GM19351 (cell line): ENCODE results near the gene ARL6IP4.

Experiments
- ATAC-seq: cut with Tn5 transposase; IDR thresholded peaks from one replicate; pipeline ENCODE4 v1.9.1; 2021; ENCODE audit warnings: mild to moderate bottlenecking, moderate library complexity; ENCODE audit not compliant: unreplicated experiment

The ARL6IP4 gene

DNA sequence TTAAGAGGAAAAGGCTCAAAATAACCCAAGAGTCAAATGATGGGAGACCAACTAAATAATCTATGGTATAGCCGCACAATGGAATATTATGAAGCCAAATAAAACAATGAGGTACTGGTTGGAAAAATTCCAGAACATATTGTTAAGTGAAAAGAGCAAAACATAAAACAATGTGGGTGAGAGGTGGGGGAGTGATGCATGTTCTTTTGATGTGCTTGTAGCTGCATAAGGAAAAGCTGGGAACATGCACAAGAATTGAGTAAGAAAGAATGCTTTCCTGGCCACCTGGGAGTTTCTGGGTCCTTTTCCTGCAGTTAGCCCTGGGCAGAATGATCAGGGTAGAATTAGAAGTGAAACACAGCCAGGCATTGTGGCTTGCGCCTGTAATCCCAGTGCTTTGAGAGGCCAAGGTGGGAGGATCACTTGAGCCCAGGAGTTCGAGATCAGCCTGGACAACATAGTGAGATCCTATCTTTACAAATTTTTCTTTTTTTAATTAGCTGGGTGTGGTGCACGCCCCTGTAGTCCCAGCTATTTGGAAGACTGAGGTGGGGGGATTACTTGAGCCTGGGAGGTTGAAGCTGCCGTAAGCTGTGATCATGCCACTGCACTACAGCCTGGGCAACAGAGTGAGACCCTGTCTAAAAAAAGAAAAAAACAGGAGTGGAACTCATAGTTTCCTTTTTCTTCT is 22.1 kb upstream of the ARL6IP4 start:
- ATAC-seq = no peak

DNA sequence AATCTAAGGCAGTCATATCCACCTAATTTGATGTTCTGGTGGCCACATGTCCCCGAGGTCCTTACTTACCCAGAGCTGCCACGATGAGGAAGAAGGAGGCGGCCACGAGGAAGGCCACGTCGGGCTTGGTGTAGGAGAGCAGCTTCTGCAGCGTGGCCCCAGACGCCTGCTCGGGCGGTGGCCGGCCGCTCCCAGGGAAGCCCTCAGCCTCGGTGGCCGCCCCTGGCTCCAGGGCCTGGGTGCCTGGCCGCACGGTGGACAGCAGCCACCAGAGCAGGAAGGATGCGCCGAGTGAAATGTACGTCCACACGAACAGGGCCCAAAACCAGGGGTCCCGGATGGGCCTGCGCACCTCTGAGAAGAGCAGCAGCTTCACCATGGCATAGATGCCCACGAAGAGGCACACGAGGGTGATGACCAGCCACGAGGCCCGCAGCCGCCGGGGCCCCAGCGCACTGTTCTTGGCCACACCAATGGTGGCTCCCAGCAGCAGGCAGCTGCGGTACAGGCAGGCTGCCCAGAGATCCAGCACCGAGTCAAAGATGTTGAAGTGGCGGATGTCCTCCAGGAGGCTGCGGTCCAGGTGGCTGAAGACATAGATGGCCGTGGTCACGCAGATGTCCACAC is 20.8 kb upstream of the ARL6IP4 start:
- ATAC-seq = no peak

DNA sequence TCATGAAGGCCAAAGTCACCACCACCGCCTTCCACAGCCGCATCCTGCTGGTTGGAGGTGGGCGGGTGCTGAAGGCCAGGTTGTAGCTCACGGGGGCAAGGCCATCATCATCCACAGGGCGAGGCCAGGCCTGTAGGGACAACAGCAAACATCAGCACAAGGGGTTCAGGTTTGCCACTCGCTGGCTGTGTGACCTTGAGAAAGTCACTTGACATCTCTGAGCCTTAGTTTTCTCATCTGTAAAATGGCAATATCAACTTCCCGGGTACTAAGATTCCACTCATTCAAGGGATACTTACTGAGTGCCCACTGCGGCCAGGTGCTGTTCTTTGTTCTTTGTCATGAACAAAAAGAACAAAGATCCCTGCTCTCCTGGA is 20.3 kb upstream of the ARL6IP4 start:
- ATAC-seq = no peak

DNA sequence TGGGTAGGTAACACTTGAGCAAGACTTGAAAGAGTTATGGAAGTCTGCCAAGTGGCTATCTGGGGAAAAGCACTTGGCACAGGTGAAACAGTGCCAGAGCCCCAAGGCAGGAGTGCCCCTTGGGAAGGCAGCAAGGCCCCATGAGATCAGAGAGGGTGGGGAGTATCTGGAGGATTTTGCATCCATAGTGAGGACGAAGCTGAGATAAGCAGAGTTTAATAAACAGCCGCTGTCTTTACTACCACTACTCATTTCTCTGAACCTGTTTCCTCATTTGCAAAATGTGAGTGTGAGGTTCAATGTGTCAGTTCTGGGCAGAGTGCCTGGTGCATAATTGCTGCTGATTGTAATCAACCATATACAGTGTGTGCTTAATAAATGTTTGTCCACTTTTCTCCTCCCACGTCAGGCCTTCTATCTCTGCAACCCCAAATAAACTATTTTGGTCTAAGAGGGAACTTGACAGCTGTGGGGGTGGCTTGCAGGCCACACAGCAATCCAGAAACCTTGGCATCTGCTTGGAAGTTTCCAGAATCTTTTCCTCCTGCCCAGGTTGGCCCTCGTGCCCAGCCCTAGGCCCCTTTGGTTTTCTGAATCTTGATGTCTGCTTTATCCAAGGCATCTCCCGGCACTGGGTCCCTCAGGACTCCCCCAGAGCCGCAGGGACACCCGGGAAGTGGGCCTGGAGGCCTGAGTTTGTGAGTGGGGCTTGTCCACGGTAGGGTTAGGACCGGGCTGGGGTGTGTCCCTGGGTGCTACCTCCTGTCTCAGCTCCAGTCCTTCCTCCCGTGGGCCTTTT is 18.8 kb upstream of the ARL6IP4 start:
- no peak for ATAC-seq

DNA sequence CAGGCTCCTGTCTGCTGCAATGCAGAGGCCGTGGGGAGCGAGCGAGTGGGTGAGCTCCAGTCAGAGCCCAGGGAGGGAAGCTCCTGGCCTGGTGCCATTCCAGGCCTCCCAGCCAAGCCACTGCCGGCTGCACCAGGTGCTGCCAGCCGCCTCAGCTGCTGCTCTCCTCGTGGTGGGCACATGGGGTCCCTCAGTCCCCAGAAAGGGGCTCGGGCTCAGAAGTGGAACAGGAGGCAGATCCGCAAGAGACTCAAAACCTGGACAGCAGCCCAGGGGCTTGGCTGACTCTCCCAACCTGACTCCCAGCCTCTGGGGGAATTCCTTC is 16.6 kb upstream of the ARL6IP4 start:
- ATAC-seq = no peak

DNA sequence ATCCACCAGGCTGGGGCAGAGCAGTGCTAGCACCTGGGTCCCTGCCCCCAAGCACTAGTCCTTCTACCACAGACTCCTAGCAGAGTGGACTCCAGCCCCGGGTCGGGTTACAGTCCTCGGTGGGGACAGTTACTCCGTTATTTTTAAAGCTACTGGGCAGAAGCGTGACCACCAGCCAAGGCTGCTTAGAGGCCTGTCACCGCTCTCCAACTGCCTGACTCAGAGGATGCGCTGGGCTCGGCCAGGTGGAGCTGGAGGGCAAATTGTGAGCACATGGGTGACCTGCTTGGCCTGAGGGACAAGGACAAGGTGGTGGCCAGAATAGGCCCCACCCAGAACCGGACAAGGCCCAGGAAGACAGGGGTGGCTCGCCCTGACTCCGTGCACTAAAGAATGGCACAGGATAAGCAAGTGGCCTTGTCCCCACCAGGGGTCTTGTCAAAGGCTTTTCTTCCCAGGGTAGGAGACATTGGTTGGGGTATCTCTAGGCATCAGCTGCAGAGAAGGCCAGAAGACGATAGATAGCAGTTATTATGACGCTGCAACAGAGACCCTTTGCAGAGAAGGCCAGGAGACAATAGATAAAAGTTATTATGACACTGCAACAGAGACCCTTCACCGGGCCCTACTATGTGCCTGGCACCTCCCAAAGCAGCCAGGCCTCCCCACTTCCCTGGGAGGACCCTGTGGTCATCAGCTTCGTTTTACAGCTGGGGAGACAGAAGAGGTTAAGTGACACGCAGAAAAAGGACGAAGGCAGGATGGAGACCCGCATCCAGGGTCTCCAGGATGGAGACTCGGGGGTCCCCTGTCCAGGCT is 15.8 kb upstream of the ARL6IP4 start:
- no peak for ATAC-seq

DNA sequence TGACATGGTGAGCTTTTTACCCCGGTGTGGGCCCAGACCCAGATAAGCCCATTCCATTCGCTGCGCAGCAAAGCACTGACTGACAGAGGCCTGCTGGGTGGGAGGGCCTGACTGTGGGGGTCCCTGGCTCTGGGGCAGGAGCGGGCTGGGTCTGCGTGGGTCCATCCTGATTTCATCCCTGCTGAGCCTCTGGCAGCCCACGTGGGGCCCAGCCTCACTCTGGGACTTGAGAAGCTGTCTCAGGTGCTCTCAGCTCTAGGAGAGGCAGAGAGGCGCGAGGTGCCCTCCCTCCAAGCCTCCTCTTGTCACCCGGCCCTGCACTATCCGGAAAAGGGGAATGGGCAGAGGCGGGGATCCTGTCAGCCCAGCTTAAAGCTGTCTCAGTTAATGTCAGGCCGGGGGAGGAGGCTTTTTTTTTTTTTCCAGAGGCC is 15.1 kb upstream of the ARL6IP4 start:
- no peak for ATAC-seq

DNA sequence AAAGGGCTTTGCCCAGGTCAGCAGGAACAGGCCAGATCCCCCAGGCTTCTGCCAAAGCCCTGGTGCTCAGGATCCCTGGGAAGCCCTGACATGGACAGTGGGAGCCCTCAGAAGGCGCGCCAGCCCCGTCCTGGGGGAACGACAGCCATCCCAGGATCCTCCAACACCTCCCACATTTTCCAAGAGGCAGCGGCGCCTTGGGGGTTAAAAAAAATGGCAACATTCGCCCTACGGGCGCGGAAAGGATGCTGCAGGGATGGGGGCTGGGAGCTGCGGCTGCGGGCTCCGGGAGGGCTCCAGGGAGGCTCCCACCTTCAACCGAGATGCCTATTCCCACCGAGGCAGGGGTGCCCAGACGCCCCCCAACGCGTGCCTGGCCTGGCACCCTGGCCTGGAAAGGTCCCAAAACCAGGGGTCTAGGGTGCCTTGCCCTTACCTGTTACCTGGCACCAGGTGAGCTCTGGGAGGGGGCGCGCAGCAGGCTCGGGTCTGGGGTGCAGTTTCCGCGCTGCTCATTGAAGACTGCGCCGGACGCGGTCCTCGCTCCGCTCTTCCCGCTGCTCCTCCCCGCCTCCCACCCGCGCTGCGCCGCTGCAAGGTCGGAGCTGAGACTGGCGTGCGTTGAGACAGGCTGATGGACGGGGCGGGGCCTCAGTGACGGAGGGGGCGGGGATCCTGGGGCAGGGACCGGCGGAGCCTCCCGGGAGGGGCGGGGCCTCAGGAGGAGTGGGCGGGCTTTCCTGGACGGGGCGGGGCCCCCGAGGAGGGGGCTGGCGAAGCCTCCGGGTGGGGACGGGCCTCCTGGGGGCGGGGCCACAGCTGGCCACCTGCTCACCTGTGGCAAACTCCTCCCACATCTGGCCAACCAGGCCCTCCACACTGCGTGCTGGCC is 14.4 kb upstream of the ARL6IP4 start, which contains the start of gene ABCB9:
TSS of gene ABCB9 (minus strand) at position 613 of the 892 bp plus-strand sequence. CDS start 6,228 bp downstream, outside the sequence.
- peak; percentile 78 for ATAC-seq

DNA sequence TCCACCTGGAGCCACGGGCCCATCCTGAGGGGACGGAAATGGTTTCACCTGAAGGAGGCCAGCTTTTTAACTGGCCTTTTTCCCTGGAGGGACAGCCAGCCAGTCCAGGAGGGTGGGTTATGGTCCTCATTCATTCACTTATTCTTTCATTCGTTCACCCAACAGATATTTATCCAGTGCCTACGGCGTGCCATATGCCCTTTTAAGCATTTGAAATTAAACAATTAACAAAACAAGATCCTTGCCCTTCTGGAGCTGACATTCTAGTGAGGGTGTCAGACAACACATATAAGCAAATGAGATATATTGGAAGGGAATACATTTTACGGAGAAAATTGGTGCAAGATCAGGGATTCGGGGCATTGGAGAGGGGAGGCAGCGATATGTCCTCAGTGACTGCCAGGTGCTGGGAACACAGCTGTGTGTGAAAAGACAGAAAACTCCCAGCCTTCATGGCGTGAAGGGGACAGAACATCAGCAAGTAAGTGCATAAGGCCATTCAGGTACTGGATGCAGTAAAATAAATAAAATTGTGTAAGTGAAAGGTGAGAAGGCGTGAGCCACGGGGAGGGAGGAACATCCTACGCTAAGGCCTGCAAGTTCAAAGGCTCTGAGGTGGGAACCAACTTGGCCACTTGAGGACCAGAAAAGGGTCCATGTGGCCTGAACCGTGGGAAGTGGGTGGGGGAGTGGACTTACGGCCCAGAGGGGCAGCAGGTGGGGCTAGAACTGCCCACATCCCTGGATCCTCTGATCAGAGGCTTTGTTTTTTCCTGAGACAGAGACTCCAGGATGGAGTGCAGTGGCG is 13.5 kb upstream of the ARL6IP4 start:
- no peak for ATAC-seq

DNA sequence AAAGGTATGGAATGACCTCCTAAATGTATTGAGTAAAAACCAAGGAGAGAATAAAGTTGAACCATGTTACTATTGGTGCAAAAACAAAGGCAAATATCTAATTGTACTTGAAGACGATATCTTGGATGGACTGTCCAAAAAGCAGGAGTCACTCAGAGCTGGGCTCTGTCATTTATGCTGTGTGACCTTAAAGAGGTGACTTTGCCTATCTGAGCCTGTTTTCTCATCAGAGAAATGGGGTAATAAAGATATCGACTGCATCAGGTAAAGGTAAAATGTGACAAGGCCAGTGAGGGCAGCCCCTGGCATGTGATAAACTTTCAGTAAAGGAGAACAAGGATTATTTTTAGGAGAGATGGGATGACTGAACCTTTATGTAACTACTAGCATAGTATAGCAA is 12.4 kb upstream of the ARL6IP4 start:
- no peak for ATAC-seq

DNA sequence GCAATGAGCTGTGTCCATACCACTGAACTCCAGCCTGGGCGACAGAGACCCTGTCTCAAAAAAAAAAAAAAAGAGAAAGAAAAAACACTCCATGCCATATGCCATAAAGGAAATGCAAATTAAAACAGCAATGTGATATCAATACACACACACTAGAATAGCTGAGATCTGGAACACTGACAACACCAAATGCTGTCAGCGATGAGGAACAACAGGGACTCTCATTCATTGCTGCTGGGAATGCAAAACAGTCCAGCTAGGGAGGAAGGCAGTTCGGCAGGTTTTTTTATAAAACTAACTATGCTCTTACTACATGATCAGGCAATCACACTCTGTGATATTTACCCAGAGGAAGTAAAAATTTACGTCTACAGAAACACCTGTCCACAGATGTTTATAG is 10.8 kb upstream of the ARL6IP4 start:
- ATAC-seq = no peak

DNA sequence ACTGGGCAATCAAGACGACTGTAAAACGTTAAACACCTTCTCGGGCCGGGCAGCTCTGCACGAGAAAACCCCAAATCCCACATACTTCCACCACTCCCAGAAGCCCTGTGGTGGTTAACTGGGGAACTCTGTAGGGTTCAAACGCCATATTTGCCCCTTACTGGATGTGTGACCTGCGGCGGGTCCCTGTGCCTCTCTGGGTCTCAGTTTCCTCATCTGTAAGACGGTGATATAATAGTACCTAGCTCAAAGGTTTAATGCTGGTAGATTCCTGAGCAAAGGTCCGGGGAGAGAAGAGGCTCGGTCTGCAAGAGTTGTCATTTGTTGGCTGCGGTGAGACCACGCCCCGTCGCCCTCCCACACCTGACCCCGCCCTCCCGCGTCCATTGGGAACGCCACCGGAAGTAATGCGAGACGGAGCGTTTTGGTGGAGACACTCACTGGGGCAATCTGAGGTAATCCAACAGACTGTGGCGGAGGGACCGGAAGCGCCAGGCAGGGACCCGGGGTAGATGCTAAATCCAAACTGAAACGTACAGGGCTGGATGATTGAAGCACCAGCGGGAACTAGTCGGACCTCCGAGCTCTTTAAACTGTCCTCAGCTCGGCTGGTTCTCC is 6.1 kb upstream of the ARL6IP4 start:
- ATAC-seq = peak; percentile 74

DNA sequence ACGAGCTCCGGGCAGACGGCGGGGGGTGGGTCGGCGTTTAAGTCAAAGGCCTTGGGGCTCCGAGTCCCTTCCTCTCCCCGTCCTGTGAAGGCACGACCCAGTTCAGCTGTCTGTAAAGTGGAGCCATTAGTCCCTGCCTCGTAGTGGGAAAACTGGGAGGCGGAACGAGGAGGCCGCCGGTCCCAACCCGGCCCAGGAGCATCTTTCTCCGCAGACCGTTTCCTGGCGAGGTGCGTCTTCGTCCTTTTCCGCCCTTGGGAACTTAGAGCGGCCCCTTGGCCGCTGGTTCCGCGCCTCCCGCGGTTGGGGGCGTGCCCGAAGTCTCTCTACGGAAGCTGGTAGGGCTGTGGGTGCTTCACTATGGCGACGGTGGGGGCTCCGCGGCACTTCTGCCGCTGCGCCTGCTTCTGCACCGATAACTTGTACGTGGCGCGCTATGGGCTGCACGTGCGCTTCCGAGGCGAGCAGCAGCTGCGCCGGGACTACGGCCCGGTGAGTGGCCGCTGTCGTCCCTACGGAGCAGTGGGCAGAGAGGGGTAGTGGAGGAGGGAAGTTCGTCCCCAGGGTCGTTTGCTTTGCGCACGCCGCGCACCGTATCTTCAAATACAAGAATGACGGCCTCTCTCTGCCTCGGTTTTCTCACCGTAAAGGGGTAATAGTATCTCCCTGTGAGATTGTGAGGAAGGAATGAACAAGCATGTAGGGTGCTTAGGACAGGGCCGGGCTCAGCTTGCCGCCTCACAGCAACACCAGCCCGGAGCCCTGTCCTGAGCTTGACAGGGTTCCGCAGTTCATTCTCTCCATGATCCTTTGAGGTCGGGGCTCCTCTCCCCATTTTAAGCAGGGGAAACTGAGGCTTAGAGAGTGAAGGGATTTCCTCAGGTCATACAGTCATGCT is 5.3 kb upstream of the ARL6IP4 start, which contains the start of gene OGFOD2:
TSS of gene OGFOD2 (plus strand) at position 353 of the 898 bp plus-strand sequence. CDS start at position 361, 8 bp downstream.
- peak; percentile 77 for ATAC-seq

DNA sequence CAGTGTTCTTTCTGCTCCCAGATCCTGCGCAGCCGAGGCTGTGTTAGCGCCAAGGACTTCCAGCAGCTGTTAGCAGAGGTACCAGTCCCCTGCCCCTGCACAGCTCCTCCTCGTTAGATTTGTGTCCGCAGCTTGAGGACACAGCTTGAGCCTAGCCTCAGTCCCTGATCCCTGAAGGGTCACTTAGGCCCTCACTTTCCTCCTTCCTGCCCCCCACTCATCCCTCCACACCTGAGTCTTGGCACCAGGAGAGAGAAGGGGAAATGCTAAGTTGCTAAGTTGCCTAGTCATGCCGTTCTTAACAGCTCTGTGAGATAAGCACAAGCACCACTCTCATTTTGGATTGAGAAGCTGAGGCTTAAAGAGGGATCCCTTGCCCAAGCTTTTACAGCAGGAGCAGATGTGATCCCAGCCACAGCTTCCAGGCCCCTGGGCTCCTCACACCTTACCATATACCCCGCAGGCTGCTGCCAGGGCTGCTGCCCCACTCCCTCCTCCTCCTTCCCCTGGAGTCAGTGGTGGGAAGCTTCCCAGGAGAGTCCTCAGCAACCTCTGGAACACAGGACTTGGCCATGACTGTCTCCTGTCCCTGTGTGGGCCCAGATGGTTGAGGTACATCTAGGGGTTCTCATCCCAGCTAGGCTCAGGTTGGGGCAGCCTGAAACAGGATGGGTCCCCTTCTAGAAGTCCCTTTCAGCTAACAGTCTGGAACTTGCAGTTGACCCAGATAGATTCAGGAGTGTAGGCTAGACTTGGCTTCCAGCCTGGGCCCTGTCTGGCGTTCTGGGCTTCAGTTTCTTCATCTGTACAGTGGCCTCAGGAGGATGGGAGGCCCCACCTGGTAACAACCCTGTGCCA is 4.5 kb upstream of the ARL6IP4 start:
- no peak for ATAC-seq

DNA sequence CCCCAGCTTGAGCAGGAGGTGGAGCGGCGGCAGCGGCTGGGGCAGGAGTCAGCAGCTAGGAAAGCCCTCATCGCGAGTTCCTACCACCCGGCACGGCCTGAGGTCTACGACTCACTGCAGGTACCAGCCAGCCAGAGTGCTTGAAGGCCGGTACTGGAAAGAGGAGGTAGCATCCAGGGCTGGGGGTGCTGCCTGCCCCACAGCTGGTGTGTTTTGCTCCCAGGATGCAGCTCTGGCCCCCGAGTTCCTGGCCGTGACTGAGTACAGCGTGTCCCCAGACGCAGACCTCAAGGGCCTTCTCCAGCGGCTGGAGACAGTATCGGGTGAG is 3.9 kb upstream of the ARL6IP4 start:
- ATAC-seq = no peak

DNA sequence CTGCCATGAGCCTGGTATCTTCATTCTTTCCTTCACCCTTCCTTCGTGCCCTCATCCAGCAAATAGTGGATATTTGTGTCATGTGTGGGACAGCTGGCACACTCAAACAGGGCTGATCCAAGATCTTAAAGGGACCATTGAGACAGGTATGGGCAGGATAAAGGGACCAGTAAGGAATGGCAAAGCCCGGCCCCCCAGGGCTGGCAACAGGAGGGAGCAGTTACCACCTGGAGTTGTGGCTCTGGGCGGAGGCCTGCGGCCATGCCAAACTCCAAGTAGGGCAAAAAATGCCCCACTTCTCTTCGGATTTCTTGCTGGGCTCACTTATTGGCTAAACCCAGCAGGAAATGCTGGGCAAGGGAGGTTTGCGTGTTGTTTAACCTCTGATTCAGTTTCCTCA is 3.3 kb upstream of the ARL6IP4 start:
- ATAC-seq = no peak
